NCI-H1930 (cell line): Measurements from ENCODE around the gene DGKI.

Source experiments
- DNase-seq, 2 experiments: peaks; one replicate each; lab custom pipeline; 2025; lab: John Stamatoyannopoulos, UW

DGKI gene

GRCh38 chr7:137343281-137343841 is 503.4 kb downstream of the DGKI start, which contains the start of gene PTN:
Gene PTN, minus strand, starts transcription at chr7:137343733. Its CDS starts 88,760 bp downstream, at chr7:137254973.
- no peak for DNase-seq

- no peak for DNase-seq
Measured at GRCh38 chr7:137342828-137343261, 503.9 kb downstream of the DGKI start.

DNA sequence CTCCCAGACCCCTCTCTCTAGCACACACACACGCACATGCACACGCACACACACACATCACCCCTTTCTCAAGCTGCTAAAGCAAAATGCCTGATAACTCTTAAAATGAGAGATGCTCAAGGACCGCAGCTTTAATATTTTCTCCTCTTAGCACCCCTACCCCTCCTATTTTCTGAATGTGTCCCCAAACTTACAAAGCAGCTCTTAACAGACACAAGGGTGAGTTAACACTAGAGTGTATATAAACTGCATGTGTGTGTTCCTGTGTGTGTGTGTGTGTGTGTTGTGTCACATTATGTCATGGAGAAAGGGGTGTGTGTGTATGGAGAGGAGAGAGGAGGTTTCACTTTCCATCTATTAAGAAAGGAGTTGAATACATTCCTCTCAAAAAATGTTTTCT is 504.5 kb downstream of the DGKI start:
- DNase-seq: no peak

DNA sequence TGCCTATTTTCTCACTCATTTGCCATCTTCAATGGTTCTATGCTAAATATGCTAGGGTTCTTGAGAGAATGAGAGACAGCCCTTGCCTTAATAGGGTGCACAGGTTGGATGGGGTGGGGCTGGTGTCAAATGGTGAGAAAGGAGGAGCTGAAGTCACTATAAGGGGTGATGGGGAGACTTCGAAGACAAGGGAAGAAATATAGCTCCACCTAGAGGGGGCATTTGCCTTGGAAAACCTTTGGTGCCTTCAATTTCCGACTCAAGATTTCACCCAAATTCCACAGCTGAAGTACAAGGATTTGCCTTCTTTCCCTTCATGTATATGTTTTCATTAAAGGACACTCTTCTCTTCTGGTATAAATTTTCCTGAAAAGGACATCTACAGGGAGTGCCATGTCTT is 508.9 kb downstream of the DGKI start:
- DNase-seq: no peak

DNA sequence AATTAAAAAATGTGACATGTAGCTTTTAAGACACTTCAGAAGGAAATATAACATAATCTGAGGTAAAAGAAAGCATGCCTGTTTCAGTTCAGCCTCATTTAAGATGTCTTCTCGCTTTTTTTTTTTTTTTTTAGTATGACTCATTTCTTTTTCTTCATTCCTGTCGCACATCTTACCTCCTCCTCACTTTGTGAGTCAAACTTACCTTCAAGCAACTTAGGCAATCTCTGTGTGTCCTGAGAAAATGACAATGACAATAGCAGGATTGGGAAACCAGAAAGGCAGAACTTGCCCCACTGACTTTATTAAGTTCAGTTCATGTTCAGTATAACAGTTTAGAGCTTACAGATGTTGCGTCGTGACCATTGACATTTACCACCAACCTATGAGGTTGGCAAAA is 511.0 kb downstream of the DGKI start:
- no peak for DNase-seq

GRCh38 chr7:137331378-137331777 is 515.4 kb downstream of the DGKI start:
- peak in 1 of 2 experiments; percentile 79 for DNase-seq
